ENCODE measurements around the gene EPS8.

EPS8 gene

DNA sequence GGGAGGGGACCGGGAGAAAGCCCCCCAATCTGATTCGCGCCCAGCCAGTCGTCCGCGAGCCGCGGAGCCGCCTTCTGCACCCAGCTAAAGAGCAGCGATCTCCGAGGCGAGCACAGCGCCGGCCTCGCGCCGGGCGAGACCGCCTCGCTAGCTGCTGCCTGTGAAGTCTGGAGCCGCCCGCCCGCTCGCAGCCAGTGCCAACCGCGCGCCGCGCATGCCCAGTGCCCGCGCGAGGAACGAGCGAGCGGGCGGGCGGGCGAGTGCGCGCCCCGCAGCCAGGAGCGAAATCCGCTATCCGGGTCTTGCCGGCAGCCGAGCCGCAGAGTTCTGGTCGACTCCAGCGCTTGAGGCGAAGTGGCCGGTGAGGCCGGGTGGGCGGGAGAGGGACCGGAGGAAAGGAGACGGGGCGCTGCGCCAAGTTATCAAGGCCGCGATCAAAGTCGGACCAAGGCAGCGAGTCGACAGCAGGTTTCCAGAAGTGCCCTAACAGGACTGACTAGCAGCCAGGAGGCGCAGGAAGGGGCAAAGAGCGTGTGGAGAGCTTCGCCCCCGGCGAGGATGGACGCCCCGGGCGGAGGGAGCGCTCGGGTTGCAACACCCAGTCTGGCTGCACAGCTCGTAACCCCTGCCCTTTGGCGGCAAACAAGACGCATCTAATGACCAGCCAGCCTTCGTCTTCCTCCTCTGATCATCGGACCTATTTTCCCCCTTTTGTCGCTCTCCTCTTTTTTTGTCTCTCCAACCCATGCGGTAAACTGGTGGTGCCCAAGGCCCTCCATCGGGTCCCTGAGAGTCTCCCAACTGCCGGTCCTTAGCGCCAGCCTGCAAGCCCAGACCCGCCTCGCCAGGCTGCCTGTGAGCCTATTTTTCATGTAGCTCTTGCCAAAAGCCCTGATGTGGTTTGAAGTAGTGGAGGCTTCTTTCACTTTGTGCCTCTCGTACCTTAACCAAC is at the start of gene EPS8:
TSS of gene EPS8 (minus strand) at position 169 of the 952 bp plus-strand sequence. CDS start 106,437 bp downstream, outside the sequence.
- peak; percentile 94 for DNase-seq

GRCh38 chr12:15837141-15837790 is 48.1 kb upstream of the EPS8 start:
- DNase-seq: no peak

DNA sequence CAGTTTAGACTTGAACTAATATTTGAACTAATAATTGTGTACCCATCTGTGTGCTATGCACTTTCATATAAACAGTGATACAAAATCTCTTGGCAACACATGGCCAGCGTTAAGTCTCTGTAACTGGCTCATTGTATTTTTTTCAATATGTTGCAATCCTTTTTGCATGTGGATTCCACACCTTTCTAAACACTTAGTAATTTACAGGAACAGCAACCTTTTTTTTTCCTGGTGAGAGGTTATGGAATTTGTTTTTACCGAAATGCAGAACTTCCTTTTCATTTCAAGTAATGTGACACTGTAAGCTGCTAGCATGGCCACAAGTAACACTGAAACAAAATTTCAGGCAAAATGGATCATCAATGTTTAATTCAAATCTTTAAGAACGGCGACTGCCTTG is 45.4 kb upstream of the EPS8 start:
- no peak for DNase-seq

GRCh38 chr12:15831315-15831978 is 42.3 kb upstream of the EPS8 start:
- DNase-seq: no peak

GRCh38 chr12:15830538-15830937 is 41.4 kb upstream of the EPS8 start:
- no peak for DNase-seq

- DNase-seq: no peak
These were observed 40.8 kb upstream of the EPS8 start for GRCh38 chr12:15829949-15830348.

DNA sequence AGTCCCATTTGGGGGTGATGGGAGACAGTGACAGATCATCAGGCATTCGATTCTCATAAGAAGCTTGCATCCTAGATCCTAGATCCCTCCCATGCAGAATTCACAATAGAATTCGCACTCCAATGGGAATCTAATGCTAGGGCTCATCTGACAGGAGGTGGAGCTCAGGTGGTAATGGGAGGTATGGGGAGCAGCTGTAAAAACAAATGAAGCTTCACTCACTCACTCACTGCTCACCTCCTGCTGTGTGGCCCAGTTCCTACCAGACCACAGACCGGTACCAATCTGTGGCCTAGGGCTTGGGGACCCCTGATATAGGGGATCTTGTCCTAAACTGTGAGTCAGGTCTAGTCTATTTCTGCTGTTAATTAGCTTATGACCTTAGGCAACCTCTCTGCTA is 40.1 kb upstream of the EPS8 start:
- DNase-seq: no peak

DNA sequence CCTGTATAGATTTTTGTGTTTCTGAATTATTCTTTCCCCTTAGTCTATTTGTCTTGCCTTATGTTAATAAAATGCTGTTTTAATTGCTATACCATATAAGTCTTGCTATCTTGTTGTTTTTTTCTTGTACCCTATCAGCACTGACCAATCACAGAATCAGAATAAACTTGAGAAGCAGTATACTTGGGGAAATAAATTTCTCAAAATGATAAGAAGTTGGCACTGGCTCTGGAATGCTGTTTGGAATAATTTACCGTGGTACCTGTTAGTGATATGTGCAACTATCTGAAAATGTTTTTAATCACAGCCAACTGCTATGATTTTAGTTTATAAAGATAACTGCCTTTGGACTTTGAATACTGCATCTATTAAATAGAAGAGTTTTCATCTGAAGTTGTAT is 37.9 kb upstream of the EPS8 start:
- DNase-seq: no peak

GRCh38 chr12:15824516-15824915 is 35.3 kb upstream of the EPS8 start:
- no peak for DNase-seq

DNA sequence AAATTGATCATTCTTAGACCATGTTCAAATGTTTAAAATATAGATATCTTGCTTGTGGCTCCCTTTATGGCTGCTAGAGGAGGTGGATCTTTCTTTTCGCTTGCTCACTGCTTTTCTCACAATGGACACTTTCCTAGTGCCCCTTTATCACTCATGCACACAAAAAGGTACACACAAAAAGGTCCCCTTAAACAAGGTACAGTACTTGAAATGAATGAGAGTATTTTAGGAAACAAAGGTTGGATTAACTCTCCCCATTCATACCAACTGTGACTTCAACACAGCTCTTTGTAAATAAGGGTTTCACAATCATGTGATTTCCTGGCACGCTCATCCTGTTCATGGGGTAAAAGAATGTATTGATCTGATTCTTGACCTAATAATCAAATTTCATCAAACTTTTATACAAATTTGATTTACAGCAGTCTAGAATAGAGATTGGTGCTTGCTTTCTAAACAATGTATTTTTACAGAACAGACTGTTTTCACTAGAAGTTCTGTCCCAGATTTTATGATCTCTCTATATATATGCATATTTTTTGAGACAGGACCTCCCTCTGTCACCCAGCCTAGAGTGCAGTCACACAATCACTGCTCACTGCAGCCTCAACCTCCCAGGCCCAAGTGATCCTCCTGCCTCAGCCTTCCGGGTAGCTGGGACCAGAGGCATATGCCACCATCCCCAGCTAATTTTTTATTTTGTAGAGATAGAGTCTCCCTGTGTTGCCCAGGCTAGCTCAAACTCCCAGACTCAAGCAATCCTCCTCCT is 34.4 kb upstream of the EPS8 start:
- DNase-seq: no peak

- DNase-seq: no peak
These were observed 30.7 kb upstream of the EPS8 start for GRCh38 chr12:15819644-15820437.

- no peak for DNase-seq
These were observed 29.2 kb upstream of the EPS8 start for GRCh38 chr12:15818418-15818817.

DNA sequence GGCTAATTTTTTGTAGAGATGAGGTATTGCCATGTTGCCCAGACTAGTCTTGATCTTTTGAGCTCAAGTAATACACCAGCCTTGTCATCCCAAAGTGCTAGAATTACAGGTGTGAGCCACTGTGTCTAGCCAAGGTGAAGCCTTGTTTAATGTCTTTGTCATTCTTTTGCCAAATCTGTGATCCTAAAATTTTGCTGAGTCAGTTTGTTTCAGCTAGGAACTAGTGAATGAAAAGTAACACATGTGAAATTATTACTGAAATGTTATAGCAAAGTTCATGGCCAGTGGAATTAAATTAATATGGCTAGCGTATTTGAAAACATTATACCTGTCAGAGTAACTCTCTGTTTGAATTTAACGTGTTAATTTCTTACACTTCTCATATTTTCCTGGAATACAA is 26.5 kb upstream of the EPS8 start:
- DNase-seq: no peak

GRCh38 chr12:15811214-15812127 is 22.3 kb upstream of the EPS8 start:
- no peak for DNase-seq

DNA sequence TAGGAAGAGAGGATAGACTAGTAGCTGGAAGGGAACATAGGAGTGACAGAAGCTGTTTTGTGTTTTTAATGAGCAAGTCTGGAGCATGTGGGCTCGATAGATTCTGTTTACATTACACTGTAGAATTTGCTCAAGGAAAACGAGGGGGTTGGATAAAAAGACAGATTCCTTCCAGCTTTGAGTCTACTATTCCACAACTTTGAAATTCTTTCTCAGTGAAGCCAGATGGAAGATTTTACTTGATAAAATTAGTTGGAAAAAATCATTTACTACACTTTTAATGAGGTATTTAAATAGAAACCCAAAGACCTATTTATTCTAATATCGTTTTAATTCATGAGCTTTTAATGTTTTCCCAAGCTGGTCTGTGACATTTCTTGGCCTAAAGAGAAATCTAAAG is 19.5 kb upstream of the EPS8 start:
- no peak for DNase-seq

DNA sequence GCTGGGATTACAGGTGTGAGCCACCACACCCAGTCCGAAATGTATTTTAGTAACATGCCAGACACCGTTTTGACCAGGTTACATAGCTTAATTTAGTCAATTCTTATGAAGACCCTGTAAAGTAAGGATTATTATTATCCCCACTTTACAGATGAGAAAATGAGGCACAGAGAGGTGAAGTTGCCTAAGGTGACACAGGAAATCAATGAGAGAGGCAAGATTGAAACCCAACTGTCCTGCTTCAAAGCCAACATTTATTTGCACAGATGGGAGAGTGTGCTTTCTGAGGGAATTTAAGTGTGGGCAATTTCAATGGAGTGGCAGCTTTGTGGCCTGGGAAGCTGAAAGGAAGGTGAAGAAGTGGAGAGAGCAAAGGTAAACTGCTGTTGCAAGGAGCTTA is 19.1 kb upstream of the EPS8 start:
- DNase-seq: no peak

GRCh38 chr12:15806826-15807225 is 17.6 kb upstream of the EPS8 start:
- no peak for DNase-seq

DNA sequence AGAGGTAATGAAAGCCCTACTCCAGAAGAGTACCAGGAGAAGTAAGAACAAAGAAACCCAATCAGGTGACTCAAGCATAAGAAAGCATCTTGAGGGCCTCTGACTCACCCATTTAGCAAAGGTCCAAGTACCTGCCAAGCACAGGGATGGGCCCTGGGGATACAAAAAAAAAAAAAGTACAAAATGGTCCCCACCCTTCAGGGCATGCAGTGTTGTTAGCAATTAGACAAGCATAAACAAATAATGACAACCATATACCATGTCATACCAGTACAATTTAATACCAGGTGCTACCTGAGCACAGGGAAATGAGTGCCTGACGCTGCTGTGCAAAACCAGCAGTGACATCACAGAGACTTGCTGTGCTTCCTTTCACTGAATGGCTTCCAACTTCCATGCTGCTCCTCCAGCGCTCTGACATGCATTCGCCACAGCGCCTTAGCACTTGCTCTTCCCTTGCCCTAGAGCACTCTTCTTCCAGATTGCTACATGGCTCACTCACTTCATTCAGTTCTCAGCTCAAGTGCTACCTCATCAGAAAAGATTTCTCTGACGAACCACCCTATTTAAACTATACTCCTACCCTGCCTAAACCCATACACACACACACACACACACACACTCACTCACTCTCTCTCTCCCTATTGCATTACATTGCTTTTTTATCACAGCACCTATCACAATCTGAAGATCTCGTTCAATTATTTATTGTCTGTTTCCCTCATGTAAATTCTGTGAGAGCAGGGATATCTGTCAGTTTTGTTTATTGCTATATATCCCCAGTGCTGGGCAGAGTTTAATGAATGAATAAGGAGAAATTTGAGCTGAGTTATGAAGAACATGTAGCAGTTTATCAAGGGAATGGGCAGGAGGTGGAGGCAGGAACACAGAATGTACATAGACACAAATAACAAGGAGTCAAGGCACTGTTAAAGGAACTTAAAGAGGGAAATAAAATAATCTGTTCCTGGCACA is 12.9 kb upstream of the EPS8 start:
- DNase-seq: peak; percentile 56

DNA sequence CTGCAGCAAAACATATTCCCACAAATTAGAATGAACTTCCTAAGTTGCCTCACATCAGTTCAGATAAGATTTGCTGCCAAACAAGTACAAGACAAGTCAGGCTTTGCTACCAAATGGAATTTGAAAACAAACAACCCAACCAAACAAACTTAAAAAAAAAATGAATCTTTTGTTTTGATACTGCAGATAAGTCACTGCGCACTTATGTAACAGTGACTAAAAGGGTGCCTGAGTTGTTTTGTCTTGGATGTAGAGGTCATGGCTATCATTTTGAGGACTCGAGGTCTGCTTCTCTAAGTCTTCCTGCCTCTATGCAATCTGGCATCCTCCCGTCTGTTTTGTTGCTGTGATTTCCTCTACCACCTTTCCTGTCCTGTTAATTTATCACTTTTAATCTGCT is 11.1 kb upstream of the EPS8 start:
- no peak for DNase-seq

- DNase-seq: no peak
These were observed 8.6 kb upstream of the EPS8 start for GRCh38 chr12:15797818-15798217.

Measured in DMS79 treated with DMSO at 0.1 percent for 48 hours (cell line).